Lower lobe of right lung (tissue), 2 donors: ENCODE measurements around the gene FAU. TPM values are rescaled to one million over a fixed set of nuclear protein-coding genes. Genes with fewer than 3 reads are reported as not detected.
"Not testable (repeated sequence)": the region's sequence is repeated elsewhere in the genome, so short reads cannot be mapped to it uniquely, and the experiment has no call there.

Source experiments
- ATAC-seq, 2 donors: fragments of 200-7000 bp; cut with Tn5 transposase; one replicate each; pipeline ENCODE4 v1.9.1; 2020 to 2022; ENCODE audit warnings: mild to moderate bottlenecking in 2 of 2, moderate library complexity in 2 of 2
- DNase-seq: peaks from one replicate; pipeline ENCODE4 v3.0.0-alpha.2; 2020
- H3K27ac ChIP-seq: fragments of 200-600 bp; one replicate; pipeline ENCODE4 v1.8.0; 2022
- H3K27me3 ChIP-seq: fragments of 200-600 bp; one replicate; pipeline ENCODE4 v1.8.0; 2022; ENCODE audit warnings: low read depth
- H3K36me3 ChIP-seq: fragments of 200-600 bp; one replicate; pipeline ENCODE4 v1.8.0; 2022; ENCODE audit warnings: mild to moderate bottlenecking
- H3K4me1 ChIP-seq: fragments of 200-600 bp; one replicate; pipeline ENCODE4 v1.8.0; 2022
- H3K4me3 ChIP-seq: fragments of 200-600 bp; one replicate; pipeline ENCODE4 v1.8.0; 2022; ENCODE audit warnings: mild to moderate bottlenecking
- H3K9me3 ChIP-seq: fragments of 200-600 bp; one replicate; pipeline ENCODE4 v1.8.0; 2022
- CTCF ChIP-seq: fragments of 200-600 bp; IDR thresholded peaks from one replicate; pipeline ENCODE4 v1.8.0; 2022; ENCODE audit warnings: antibody characterized with exemption, mild to moderate bottlenecking
- intact Hi-C: fragments of 100-400 bp; cut with DNase I; formaldehyde crosslinking; loops from one replicate; pipeline ENCODE4 v1.11.0; 2022
- total RNA-seq: library from RNA; stranded (reverse); fragmentation: NEBNext Ultra II Directional; extraction: Animal tissue kit (Norgen Biotek cat#: 25700); gene quantifications from one replicate; pipeline ENCODE4 v1.2.1, GENCODE V29; 2021
- donor health status: DM: no; HTN: yes; CAD: no; lungs with severe emphysema.

The FAU gene
- total RNA-seq, 1 donor from 2014 or later: 766 TPM

GRCh38 chr11:65156926-65157325 is 35.0 kb upstream of the FAU start:
- no peaks in the 10 kb centered on the region for H3K36me3 ChIP-seq
- no peaks in the 10 kb centered on the region for H3K27me3 ChIP-seq
- ATAC-seq (no peak), DNase-seq (no peak)
- intact Hi-C loops: no loop called here
- no peak overlapping the region for H3K27ac ChIP-seq
- H3K4me3 ChIP-seq: no peak overlapping the region
- no peak for TF ChIP-seq CTCF
- H3K4me1 ChIP-seq: peaks cover 6% of the 10 kb centered on the region
- no peaks in the 10 kb centered on the region for H3K9me3 ChIP-seq

- intact Hi-C loops: no loop called here
- no peak for ATAC-seq
- no peaks in the 10 kb centered on the region for H3K36me3 ChIP-seq
- no peak for TF ChIP-seq CTCF
- no peaks in the 10 kb centered on the region for H3K27me3 ChIP-seq
- H3K27ac ChIP-seq: no peak overlapping the region
- H3K4me3 ChIP-seq: no peak overlapping the region
- H3K9me3 ChIP-seq: no peaks in the 10 kb centered on the region
- peaks cover 13% of the 10 kb centered on the region for H3K4me1 ChIP-seq
- no peak for DNase-seq
These were observed 34.3 kb upstream of the FAU start for GRCh38 chr11:65156256-65156655.

GRCh38 chr11:65152122-65152521 is 30.2 kb upstream of the FAU start:
- ATAC-seq (no peak), DNase-seq (no peak)
- no peak for TF ChIP-seq CTCF
- Histone ChIP-seq H3K4me3 (no peak overlapping the region), H3K36me3 (no peaks in the 10 kb centered on the region), H3K9me3 (no peaks in the 10 kb centered on the region), H3K27me3 (no peaks in the 10 kb centered on the region), H3K27ac (peak overlapping the region; percentile 72), H3K4me1 (peaks cover 26% of the 10 kb centered on the region)
- intact Hi-C loops: no loop called here

- ATAC-seq (no peak), DNase-seq (no peak)
- no peak for TF ChIP-seq CTCF
- H3K4me1 ChIP-seq: peaks cover 26% of the 10 kb centered on the region
- H3K9me3 ChIP-seq: no peaks in the 10 kb centered on the region
- peak overlapping the region; percentile 72 for H3K27ac ChIP-seq
- intact Hi-C loops: no loop called here
- no peak overlapping the region for H3K4me3 ChIP-seq
- no peaks in the 10 kb centered on the region for H3K27me3 ChIP-seq
- H3K36me3 ChIP-seq: no peaks in the 10 kb centered on the region
These were observed 29.5 kb upstream of the FAU start for GRCh38 chr11:65151331-65151899.

GRCh38 chr11:65150509-65151299 is 28.8 kb upstream of the FAU start:
- Histone ChIP-seq H3K9me3 (no peaks in the 10 kb centered on the region), H3K36me3 (no peaks in the 10 kb centered on the region), H3K27me3 (no peaks in the 10 kb centered on the region), H3K27ac (peak overlapping the region; percentile 72), H3K4me3 (no peak overlapping the region), H3K4me1 (peaks cover 26% of the 10 kb centered on the region)
- TF ChIP-seq CTCF: no peak
- intact Hi-C loops: no loop called here
- DNase-seq (peak; percentile 92), ATAC-seq (peak; percentile 96 to 97)

- H3K9me3 ChIP-seq, DNase-seq, H3K27me3 ChIP-seq, H3K36me3 ChIP-seq, intact Hi-C loops, ATAC-seq, H3K4me3 ChIP-seq: not testable (repeated sequence)
- Histone ChIP-seq H3K27ac (peak overlapping the region; percentile 72), H3K4me1 (peaks cover 26% of the 10 kb centered on the region)
These were observed 28.2 kb upstream of the FAU start for GRCh38 chr11:65150131-65150508.
